ENCODE results near the gene BTBD2. TPM values are rescaled to one million over a fixed set of nuclear protein-coding genes. Genes with fewer than 3 reads are reported as not detected.

BTBD2 gene
- total RNA-seq, 4 donors from 2014 or later: 54.6 to 82.9 (median 63.6) TPM

DNA sequence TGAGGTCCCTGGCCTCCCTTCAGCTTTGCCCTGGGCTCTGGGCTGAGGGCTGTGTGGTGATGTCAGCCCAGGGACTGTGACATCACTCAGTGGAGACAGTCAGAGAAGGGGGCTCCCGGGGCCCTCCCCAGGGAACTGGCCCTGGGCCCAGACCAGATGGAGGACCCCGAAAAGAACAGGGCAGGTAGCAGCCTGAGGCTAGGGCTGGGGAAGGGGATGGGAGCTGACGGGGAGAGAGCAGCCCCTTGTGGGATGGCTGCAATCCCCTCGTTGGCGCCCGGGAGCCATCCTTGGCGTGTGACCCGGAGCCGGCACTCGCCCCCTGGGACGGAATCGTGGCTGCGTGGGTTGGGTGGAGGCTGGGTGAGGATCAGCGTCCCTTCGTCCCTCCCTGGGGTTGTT lies 61.0 kb downstream of the BTBD2 start:
- H3K9me3 ChIP-seq: no peaks in the 10 kb centered on the region
- DNase-seq (no peak), ATAC-seq (no peak)
- TF ChIP-seq CTCF (IDR thresholded peaks at IDR 0.05 in 4 of 5, conservative IDR thresholded peaks at IDR 0.05 in 1 of 5) (no peak), POLR2A (IDR thresholded peaks at IDR 0.05) (no peak)
- H3K4me3 ChIP-seq: no peak overlapping the region
- H3K4me1 ChIP-seq: peaks cover 12 to 16% of the 10 kb centered on the region in 2 donors
- no peak overlapping the region for H3K27ac ChIP-seq
- no peaks in the 10 kb centered on the region for H3K36me3 ChIP-seq
- in situ Hi-C loops (cut with MboI; ENCODE audit: low sequenced_read_pairs in 4 of 4): no loop called here
- H3K27me3 ChIP-seq: no peaks in the 10 kb centered on the region
- intact Hi-C loops (cut with DNase I; ENCODE audit: low total_unique reads): no loop called here

DNA sequence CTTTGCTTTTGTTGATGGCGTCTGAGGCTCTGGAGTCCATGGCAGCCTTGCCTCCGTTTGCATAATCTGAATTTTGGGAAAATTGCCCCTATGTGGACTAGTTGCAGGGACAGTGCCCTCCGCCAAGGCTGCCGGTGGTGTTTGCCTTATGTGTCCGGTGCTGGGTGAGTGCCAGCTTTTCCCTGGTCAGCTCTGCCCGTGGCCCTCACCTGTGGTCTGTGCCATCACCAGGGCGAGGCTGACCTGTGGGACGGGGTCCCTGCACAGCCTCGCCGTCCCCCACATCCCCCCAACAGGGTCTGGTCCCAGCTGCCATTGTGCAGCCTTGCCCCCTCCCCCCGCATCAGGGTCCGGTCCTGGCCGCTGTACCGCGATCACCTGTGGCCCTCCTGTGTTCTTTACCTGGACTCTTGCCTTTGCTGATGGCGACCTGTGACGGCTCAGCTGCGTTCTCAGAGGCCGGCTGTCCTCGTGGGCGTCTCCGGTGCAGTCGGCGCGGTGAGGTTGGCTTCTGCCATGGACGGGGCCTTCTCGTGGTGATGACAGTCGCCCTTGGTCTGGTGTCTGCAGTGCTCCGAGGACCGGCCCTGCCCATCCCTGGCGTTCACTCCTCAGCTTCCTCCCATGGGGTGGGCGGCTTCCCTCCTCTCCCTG lies 61.9 kb downstream of the BTBD2 start:
- no peaks in the 10 kb centered on the region for H3K36me3 ChIP-seq
- no peak for ATAC-seq
- no peak for DNase-seq
- H3K27ac ChIP-seq: no peak overlapping the region
- no peaks in the 10 kb centered on the region for H3K27me3 ChIP-seq
- H3K4me1 ChIP-seq: peaks cover 12 to 16% of the 10 kb centered on the region in 2 donors
- in situ Hi-C loops (cut with MboI; ENCODE audit: low sequenced_read_pairs in 4 of 4): no loop called here
- intact Hi-C loops (cut with DNase I; ENCODE audit: low total_unique reads): no loop called here
- no peaks in the 10 kb centered on the region for H3K9me3 ChIP-seq
- TF ChIP-seq POLR2A (IDR thresholded peaks at IDR 0.05) (no peak), CTCF (IDR thresholded peaks at IDR 0.05 in 4 of 5, conservative IDR thresholded peaks at IDR 0.05 in 1 of 5) (no peak)
- no peak overlapping the region for H3K4me3 ChIP-seq

DNA sequence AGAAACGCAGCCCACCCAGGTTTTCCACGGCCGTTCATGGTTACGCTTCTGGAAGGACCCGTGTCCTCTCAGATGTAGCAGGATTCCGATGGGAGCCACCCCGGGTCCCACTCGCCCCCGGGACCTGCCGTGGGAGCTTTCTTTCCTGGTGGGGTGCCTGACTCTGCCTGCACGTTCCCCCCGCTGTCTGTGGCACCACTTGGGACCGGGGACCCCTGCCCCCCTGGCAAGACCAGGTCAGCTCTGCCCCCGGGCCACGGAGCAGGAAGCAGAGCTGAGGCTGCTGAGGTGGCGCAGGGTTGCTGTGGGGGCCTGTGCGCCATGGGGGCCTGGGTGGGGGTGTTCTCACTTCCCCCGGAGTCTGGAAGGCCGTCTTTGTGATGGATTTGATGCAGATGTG lies 62.5 kb downstream of the BTBD2 start:
- H3K27me3 ChIP-seq: no peaks in the 10 kb centered on the region
- in situ Hi-C loops (cut with MboI; ENCODE audit: low sequenced_read_pairs in 4 of 4) (no loop called here), intact Hi-C loops (cut with DNase I; ENCODE audit: low total_unique reads) (no loop called here)
- TF ChIP-seq POLR2A (IDR thresholded peaks at IDR 0.05) (no peak), CTCF (IDR thresholded peaks at IDR 0.05 in 4 of 5, conservative IDR thresholded peaks at IDR 0.05 in 1 of 5) (no peak)
- H3K4me1 ChIP-seq: peaks cover 12 to 16% of the 10 kb centered on the region in 2 donors
- H3K9me3 ChIP-seq: no peaks in the 10 kb centered on the region
- DNase-seq (no peak), ATAC-seq (no peak)
- H3K27ac ChIP-seq: no peak overlapping the region
- no peak overlapping the region for H3K4me3 ChIP-seq
- no peaks in the 10 kb centered on the region for H3K36me3 ChIP-seq

DNA sequence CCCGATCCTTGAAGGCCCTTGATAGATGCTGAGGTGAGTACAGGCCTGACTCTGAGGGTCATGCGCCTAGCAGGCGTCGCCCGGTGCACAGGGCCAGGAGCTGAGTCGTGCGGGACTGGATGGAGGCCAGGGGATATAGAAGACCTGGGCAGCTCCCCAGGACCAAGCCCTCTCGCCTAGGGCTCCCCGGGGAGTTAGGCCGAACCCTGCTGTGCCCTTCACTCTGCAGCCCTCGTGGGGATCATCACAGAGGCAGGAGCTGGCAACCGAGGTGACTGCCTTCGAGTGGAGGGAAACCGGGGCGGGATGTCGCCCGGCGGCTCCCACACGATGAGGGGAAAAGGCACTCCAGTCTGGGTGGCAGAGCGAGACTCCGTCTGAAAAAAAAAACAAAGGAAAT lies 62.9 kb downstream of the BTBD2 start:
- Histone ChIP-seq H3K36me3 (no peaks in the 10 kb centered on the region), H3K4me3 (no peak overlapping the region), H3K27ac (no peak overlapping the region), H3K4me1 (peaks cover 11 to 13% of the 10 kb centered on the region in 2 donors), H3K27me3 (no peaks in the 10 kb centered on the region), H3K9me3 (no peaks in the 10 kb centered on the region)
- in situ Hi-C loops (cut with MboI; ENCODE audit: low sequenced_read_pairs in 4 of 4) (no loop called here), intact Hi-C loops (cut with DNase I; ENCODE audit: low total_unique reads) (no loop called here)
- TF ChIP-seq CTCF (IDR thresholded peaks at IDR 0.05 in 4 of 5, conservative IDR thresholded peaks at IDR 0.05 in 1 of 5) (no peak), POLR2A (IDR thresholded peaks at IDR 0.05) (no peak)
- DNase-seq: no peak
- ATAC-seq: no peak

GRCh38 chr19:1950640-1951039 lies 64.9 kb downstream of the BTBD2 start:
- H3K27ac ChIP-seq: no peak overlapping the region
- intact Hi-C loops (cut with DNase I; ENCODE audit: low total_unique reads) (no loop called here), in situ Hi-C loops (cut with MboI; ENCODE audit: low sequenced_read_pairs in 4 of 4) (no loop called here)
- ATAC-seq (no peak), DNase-seq (no peak)
- H3K27me3 ChIP-seq: no peaks in the 10 kb centered on the region
- H3K4me1 ChIP-seq: no peaks in the 10 kb centered on the region
- TF ChIP-seq POLR2A (IDR thresholded peaks at IDR 0.05) (no peak), CTCF (IDR thresholded peaks at IDR 0.05 in 4 of 5, conservative IDR thresholded peaks at IDR 0.05 in 1 of 5) (no peak)
- no peaks in the 10 kb centered on the region for H3K9me3 ChIP-seq
- no peak overlapping the region for H3K4me3 ChIP-seq
- no peaks in the 10 kb centered on the region for H3K36me3 ChIP-seq
